Coronary artery (tissue), 2 donors: ENCODE results near the gene EHD2.

Experiments used
- DNase-seq: peaks from one replicate; pipeline ENCODE4 v3.0.0-alpha.2; 2017; ENCODE audit warnings: low spot score
- H3K27ac ChIP-seq, 2 donors: fragments of 200-600 bp; sonication (generic); one replicate each; pipeline ENCODE4 v1.5.1; 2016 to 2019
- H3K4me3 ChIP-seq: fragments of 200-600 bp; sonication (generic); 2 replicates; pipeline ENCODE4 v1.5.1; 2016; ENCODE audit warnings: mild to moderate bottlenecking, moderate library complexity
- CTCF ChIP-seq: fragments of 200-600 bp; sonication (generic); IDR thresholded peaks from one replicate; pipeline ENCODE4 v1.5.1; 2019; ENCODE audit warnings: antibody characterized with exemption

Gene EHD2

DNA sequence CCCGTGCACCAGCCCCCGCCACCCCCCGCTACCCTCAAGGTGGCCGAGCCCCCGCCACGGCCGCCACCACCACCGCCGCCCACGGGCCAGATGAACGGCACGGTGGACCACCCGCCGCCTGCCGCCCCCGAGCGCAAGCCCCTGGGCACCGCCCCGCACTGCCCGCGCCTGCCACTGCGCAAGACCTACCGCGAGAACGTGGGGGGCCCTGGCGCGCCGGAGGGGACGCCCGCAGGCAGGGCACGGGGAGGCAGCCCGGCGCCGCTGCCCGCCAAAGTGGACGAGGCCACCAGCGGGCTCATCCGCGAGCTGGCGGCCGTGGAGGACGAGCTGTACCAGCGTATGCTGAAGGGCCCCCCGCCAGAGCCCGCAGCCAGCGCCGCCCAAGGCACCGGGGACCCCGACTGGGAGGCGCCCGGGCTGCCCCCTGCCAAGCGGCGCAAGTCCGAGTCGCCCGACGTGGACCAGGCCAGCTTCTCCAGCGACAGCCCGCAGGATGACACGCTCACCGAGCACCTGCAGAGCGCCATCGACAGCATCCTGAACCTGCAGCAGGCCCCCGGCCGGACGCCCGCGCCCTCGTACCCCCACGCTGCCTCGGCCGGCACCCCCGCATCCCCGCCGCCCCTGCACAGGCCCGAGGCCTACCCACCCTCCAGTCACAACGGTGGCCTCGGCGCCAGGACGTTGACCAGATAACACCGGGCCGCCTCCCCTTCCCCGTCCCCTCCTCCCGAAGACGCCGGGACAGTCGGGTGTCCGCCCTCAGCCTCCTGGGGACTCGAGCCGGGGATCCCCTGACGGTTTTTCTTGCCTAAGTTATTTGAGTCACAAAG lies 11.3 kb upstream of the EHD2 start:
- DNase-seq = no peak
- TF ChIP-seq CTCF = no peak
- no peak overlapping the region for H3K27ac ChIP-seq
- H3K4me3 ChIP-seq = no peak overlapping the region

- TF ChIP-seq CTCF = no peak
- Histone ChIP-seq H3K27ac (no peak overlapping the region), H3K4me3 (no peak overlapping the region)
- no peak for DNase-seq
Observed at GRCh38 chr19:47702671-47703070, 10.6 kb upstream of the EHD2 start.

GRCh38 chr19:47703301-47703700 lies 9.9 kb upstream of the EHD2 start:
- no peak for DNase-seq
- H3K4me3 ChIP-seq = no peak overlapping the region
- TF ChIP-seq CTCF = no peak
- no peak overlapping the region for H3K27ac ChIP-seq

GRCh38 chr19:47704024-47704423 lies 9.2 kb upstream of the EHD2 start:
- no peak for TF ChIP-seq CTCF
- no peak for DNase-seq
- Histone ChIP-seq H3K27ac (no peak overlapping the region), H3K4me3 (no peak overlapping the region)

GRCh38 chr19:47704656-47705055 lies 8.6 kb upstream of the EHD2 start:
- DNase-seq = no peak
- Histone ChIP-seq H3K27ac (no peak overlapping the region), H3K4me3 (no peak overlapping the region)
- TF ChIP-seq CTCF = no peak

- DNase-seq = no peak
- Histone ChIP-seq H3K4me3 (no peak overlapping the region), H3K27ac (no peak overlapping the region)
- TF ChIP-seq CTCF = peak; percentile 79
Observed at GRCh38 chr19:47707135-47707925, 5.9 kb upstream of the EHD2 start.
